Measurements from ENCODE around the gene GFI1. TPM values are rescaled to one million over a fixed set of nuclear protein-coding genes. Genes with fewer than 3 reads are reported as not detected.
"Not testable (repeated sequence)": the region's sequence is repeated elsewhere in the genome, so short reads cannot be mapped to it uniquely, and the experiment has no call there.

GFI1 gene
- total RNA-seq, 2 donors from 2014 or later, result 33.0 to 38.6 TPM

GRCh38 chr1:92434572-92434971, 52.2 kb downstream of the GFI1 start:
- H3K27ac Mint-ChIP-seq; H3K27me3 Mint-ChIP-seq; H3K4me1 Mint-ChIP-seq; ATAC-seq (replicated peaks); H3K4me3 Mint-ChIP-seq; H3K9me3 Mint-ChIP-seq; H3K36me3 Mint-ChIP-seq (ENCODE audit: low read depth): not testable (repeated sequence)

- no peak for ATAC-seq (replicated peaks)
- H3K27me3 Mint-ChIP-seq, result no peaks in the 10 kb centered on the region
- H3K36me3 Mint-ChIP-seq (ENCODE audit: low read depth), result no peaks in the 10 kb centered on the region
- H3K4me1 Mint-ChIP-seq, result no peaks in the 10 kb centered on the region
- H3K9me3 Mint-ChIP-seq, result no peaks in the 10 kb centered on the region
- no peak overlapping the region for H3K27ac Mint-ChIP-seq
- H3K4me3 Mint-ChIP-seq, result no peak overlapping the region
Observed at GRCh38 chr1:92430030-92430429, 56.7 kb downstream of the GFI1 start.

DNA sequence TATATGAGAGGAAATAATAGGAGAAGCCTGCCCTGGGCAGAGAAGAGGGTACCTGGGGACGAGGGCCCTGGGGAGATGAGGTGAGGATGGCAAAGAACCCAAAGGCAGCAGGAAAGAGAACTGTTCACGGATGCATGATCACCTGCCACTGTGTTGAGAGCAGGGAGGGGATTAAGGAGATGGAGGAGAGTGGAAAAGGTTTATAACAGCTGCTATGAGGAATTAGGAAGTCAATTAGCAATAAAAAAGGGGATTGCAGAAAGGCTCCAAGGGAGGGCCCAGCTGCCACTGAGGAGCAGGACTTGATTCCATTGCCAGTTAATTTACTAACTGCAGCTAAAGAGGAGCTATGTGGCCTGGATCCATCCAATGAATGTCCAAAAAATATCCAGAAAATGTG, 61.1 kb downstream of the GFI1 start:
- Mint-ChIP-seq H3K4me1 (no peaks in the 10 kb centered on the region), H3K27ac (no peak overlapping the region), H3K4me3 (no peak overlapping the region), H3K27me3 (no peaks in the 10 kb centered on the region), H3K9me3 (no peaks in the 10 kb centered on the region), H3K36me3 (ENCODE audit: low read depth) (no peaks in the 10 kb centered on the region)
- ATAC-seq (replicated peaks), result no peak

Other genes starting within 250 kb of the GFI1 start
- 10 to 100 TPM; 19.7 to 25.8 TPM for gene GLMN, start 187.9 kb downstream of the GFI1 start, total RNA-seq
- 10 to 100 TPM; 25.6 to 29.0 TPM for gene RPAP2, start 187.9 kb downstream of the GFI1 start, total RNA-seq

All from activated T-helper 17 cell treated with anti-CD3 and anti-CD28 coated beads, Interleukin-2, amount 50 U/mL, for 72 hours (primary cell).